Measurements from ENCODE around the gene PRDM7.

The PRDM7 gene

GRCh38 chr16:90033387-90033786 is 43.7 kb downstream of the PRDM7 start:
- DNase-seq, result no peak

GRCh38 chr16:90032674-90033331 is 44.3 kb downstream of the PRDM7 start:
- DNase-seq, result no peak

GRCh38 chr16:90031931-90032673 is 45.0 kb downstream of the PRDM7 start:
- no peak for DNase-seq

- no peak for DNase-seq
These were observed 45.8 kb downstream of the PRDM7 start for GRCh38 chr16:90031186-90031930.

GRCh38 chr16:90028985-90029384 is 48.1 kb downstream of the PRDM7 start:
- DNase-seq, result no peak

- DNase-seq, result no peak
These were observed 49.5 kb downstream of the PRDM7 start for GRCh38 chr16:90027611-90028010.

- no peak for DNase-seq
These were observed 51.0 kb downstream of the PRDM7 start for GRCh38 chr16:90026135-90026534.

- DNase-seq, result no peak
These were observed 54.1 kb downstream of the PRDM7 start for GRCh38 chr16:90023078-90023447.

GRCh38 chr16:90022209-90023077 is 54.7 kb downstream of the PRDM7 start:
- DNase-seq, result peak; percentile 85

GRCh38 chr16:90020838-90021382 is 56.2 kb downstream of the PRDM7 start:
- no peak for DNase-seq

- no peak for DNase-seq
These were observed 56.8 kb downstream of the PRDM7 start for GRCh38 chr16:90020260-90020837.

GRCh38 chr16:90019543-90020259 is 57.4 kb downstream of the PRDM7 start:
- DNase-seq, result peak; percentile 20

- no peak for DNase-seq
These were observed 58.2 kb downstream of the PRDM7 start, which contains the start of gene DBNDD1 for GRCh38 chr16:90018652-90019542. DBNDD1 (minus strand) TSS chr16:90019456; CDS start chr16:90019341, 115 bp downstream.

GRCh38 chr16:90018297-90018651 is 58.9 kb downstream of the PRDM7 start:
- no peak for DNase-seq

- DNase-seq, result no peak
These were observed 60.7 kb downstream of the PRDM7 start for GRCh38 chr16:90016339-90016950.

- DNase-seq, result no peak
These were observed 61.4 kb downstream of the PRDM7 start for GRCh38 chr16:90015586-90016338.

GRCh38 chr16:90012991-90013745 is 64.0 kb downstream of the PRDM7 start:
- no peak for DNase-seq

- DNase-seq, result no peak
These were observed 65.1 kb downstream of the PRDM7 start for GRCh38 chr16:90011908-90012501.

Data from stimulated activated CD4-positive, alpha-beta T cell treated with anti-CD3 and anti-CD28 coated beads, Interleukin-1b, Interleukin-23, amount 100 ng/mL, for 48 hours (primary cell).